Tibial artery (tissue), 4 donors: ENCODE measurements around the gene GLDC.
"Not testable (repeated sequence)": the region's sequence is repeated elsewhere in the genome, so short reads cannot be mapped to it uniquely, and the experiment has no call there.

ENCODE experiments used
- DNase-seq, 2 donors: peaks; one replicate each; pipeline ENCODE4 v3.0.0-alpha.2; 2019
- H3K27ac ChIP-seq, 2 donors: fragments of 200-600 bp; sonication (generic) in 1 of 2; 1 replicate in 1 of 2; 2 replicates in 1 of 2; pipeline ENCODE4 v1.5.1; 2018 to 2019; ENCODE audit warnings: mild to moderate bottlenecking in 1 of 2
- H3K27me3 ChIP-seq, 2 donors: fragments of 200-600 bp; sonication (generic) in 1 of 2; one replicate each; pipeline versions ENCODE4 v1.5.1 to v1.6.0; 2016 to 2019
- H3K36me3 ChIP-seq, 3 donors: fragments of 200-600 bp; sonication (generic) in 2 of 3; one replicate each; pipeline ENCODE4 v1.5.1; 2016 to 2019; ENCODE audit warnings: mild to moderate bottlenecking in 2 of 3
- H3K4me1 ChIP-seq, 4 donors: fragments of 200-600 bp; sonication (generic) in 2 of 4; 1 replicate in 3 of 4; 2 replicates in 1 of 4; pipeline ENCODE4 v1.5.1; 2016 to 2019
- H3K4me3 ChIP-seq, 2 donors: fragments of 200-600 bp; sonication (generic) in 1 of 2; 1 replicate in 1 of 2; 2 replicates in 1 of 2; pipeline ENCODE4 v1.5.1; 2018 to 2019; ENCODE audit warnings: mild to moderate bottlenecking in 2 of 2
- H3K9me3 ChIP-seq, 3 donors: fragments of 200-600 bp; sonication (generic) in 1 of 3; one replicate each; pipeline ENCODE4 v1.5.1; 2016 to 2019
- intact Hi-C: fragments of 100-400 bp; cut with DNase I; formaldehyde crosslinking; loops from one replicate; pipeline ENCODE4 v1.15.0; 2023; ENCODE audit warnings: low total_unique reads
- TF ChIP-seq, protein P1 (sequence below), 2 experiments: fragments of 200-600 bp in 1 of 2; fragments of 450-650 bp in 1 of 2; IDR thresholded peaks; one replicate each; pipeline ENCODE4 v1.5.1; 2017 to 2019; ENCODE audit warnings: antibody characterized with exemption in 2 of 2, mild to moderate bottlenecking in 1 of 2, moderate library complexity in 1 of 2

Gene GLDC

DNA sequence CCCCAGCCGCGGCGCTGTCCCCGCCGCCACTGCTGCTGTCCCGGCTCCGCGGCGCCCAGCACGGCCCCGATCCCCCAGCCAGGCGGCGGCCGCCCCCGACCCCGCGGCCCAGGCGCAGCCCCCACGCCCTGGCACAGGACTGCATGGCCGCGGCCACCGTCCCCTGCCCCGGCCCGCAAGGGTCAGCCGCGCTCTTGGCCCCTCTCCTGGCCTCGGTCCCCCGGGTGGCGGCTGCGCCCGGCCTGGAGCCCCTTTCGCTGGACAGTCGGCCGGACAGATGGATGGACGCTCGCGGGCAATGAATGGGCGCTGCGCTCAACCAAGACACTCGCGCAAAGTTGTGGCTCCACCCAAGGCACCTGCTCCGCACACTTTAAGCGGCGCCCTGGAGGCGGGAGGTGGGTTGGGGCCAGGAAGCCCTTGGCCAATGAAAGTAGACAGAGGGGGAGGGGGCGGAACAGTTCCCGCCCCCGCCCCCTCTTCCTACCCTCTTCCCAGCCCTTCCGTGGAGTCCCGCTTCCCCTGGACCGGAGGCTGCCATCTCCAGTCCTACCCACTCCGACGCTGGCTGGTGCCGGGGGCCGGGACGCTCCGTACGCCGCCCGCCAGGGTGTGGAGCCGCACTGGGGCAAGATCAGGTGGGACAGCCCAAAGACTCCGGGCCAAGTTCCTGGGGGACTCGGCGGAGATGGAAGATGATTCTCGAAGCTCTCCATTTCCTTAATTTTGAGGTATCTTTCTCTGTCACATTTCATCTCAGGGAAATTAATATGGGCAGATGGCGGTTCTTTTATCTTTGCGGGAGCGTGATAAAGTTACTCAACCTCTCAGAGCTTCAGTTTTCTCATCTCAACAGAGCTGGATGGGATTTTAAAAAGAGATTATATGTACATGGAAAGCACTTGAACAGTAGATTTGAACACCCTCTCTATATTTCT lies at the start of gene GLDC:
GLDC (minus strand) TSS at position 375 of the 938 bp plus-strand sequence; CDS start at position 145, 230 bp downstream.
- intact Hi-C loops, result no loop called here
- TF ChIP-seq, protein P1, sequence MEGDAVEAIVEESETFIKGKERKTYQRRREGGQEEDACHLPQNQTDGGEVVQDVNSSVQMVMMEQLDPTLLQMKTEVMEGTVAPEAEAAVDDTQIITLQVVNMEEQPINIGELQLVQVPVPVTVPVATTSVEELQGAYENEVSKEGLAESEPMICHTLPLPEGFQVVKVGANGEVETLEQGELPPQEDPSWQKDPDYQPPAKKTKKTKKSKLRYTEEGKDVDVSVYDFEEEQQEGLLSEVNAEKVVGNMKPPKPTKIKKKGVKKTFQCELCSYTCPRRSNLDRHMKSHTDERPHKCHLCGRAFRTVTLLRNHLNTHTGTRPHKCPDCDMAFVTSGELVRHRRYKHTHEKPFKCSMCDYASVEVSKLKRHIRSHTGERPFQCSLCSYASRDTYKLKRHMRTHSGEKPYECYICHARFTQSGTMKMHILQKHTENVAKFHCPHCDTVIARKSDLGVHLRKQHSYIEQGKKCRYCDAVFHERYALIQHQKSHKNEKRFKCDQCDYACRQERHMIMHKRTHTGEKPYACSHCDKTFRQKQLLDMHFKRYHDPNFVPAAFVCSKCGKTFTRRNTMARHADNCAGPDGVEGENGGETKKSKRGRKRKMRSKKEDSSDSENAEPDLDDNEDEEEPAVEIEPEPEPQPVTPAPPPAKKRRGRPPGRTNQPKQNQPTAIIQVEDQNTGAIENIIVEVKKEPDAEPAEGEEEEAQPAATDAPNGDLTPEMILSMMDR (IDR thresholded peaks at IDR 0.05), result no peak
- DNase-seq, result peak in 1 of 2 donors; percentile 21
- H3K36me3 ChIP-seq, result no peaks in the 10 kb centered on the region
- H3K9me3 ChIP-seq, result no peaks in the 10 kb centered on the region
- H3K4me3 ChIP-seq, result peak within 1 kb of the TSS; percentile 43 to 52
- H3K27me3 ChIP-seq, result peaks cover 0 to 46% of the 10 kb centered on the region in 2 donors
- H3K27ac ChIP-seq, result no peak within 1 kb of the TSS
- H3K4me1 ChIP-seq, result peaks cover 0 to 23% (median 15%) of the 10 kb centered on the region in 4 donors

DNA sequence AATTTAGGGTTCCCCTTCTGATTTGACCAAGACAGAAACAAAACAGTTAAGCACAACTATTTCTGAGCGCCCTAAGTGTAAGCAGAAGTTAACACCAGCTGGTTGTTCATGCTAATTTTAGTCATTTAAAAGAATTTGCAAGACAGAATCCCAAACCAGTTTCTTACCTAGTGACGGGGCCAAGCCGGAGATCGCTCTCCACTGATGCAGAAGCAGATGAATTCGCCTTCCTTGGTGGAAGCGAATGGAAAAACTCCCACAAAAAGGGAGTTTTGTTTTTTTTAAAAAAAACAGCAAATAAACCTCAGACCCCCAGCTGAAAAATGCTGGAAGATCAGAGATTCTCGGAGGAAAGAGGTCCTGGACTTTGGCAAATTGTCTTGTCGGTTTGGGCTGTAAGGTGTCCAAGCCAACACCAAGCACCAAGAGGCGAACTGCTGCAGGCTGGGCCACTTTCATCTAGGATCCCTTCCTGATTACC lies 47.4 kb upstream of the GLDC start:
- intact Hi-C loops, result no loop called here
- Histone ChIP-seq H3K27me3 (no peaks in the 10 kb centered on the region), H3K27ac (no peak overlapping the region), H3K4me3 (no peak overlapping the region), H3K36me3 (no peaks in the 10 kb centered on the region), H3K9me3 (no peaks in the 10 kb centered on the region), H3K4me1 (no peaks in the 10 kb centered on the region)
- TF ChIP-seq, protein P1 (IDR thresholded peaks at IDR 0.05), result no peak
- DNase-seq, result no peak

DNA sequence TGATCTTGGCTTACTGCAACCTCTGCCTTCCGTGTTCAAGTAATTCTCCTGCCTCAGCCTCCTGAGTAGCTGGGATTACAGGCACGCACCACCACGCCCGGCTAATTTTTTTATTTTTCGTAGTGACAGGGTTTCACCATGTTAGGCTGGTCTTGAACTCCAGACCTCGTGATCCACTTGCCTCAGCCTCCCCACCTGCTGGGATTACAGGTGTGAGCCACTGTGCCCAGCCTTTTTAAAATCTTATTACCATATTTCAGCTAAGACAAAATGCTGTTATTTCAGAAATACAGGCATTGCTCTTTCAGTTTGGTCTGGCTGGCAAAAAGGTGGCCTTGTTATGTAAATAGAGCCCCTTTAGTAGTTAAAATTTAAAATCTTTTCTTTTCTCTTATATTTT lies 46.9 kb upstream of the GLDC start:
- no peaks in the 10 kb centered on the region for H3K4me1 ChIP-seq
- TF ChIP-seq, protein P1 (IDR thresholded peaks at IDR 0.05), result no peak
- intact Hi-C loops, result no loop called here
- no peaks in the 10 kb centered on the region for H3K9me3 ChIP-seq
- H3K27ac ChIP-seq, result no peak overlapping the region
- DNase-seq, result no peak
- no peaks in the 10 kb centered on the region for H3K27me3 ChIP-seq
- H3K36me3 ChIP-seq, result no peaks in the 10 kb centered on the region
- H3K4me3 ChIP-seq, result no peak overlapping the region

DNA sequence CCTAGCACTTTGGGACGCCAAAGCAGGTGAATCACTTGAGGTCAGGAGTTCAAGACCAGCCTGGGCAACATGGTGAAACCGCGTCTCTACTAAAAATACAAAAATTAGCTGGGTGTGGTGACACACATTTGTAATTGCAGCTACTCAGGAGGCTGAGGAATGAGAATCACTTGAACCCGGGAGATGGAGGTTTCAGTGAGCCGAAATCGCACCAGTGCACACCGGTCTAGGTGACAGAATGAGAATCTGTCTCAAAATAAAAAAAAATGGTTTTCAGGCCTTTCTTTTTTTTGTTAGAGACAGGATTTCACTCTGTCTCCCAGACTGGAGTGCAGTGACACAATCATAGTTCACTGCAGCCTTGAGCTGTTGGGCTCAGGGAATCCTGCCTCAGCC lies 45.1 kb upstream of the GLDC start:
- DNase-seq, H3K9me3 ChIP-seq, H3K27me3 ChIP-seq, intact Hi-C loops, H3K27ac ChIP-seq, H3K4me1 ChIP-seq, H3K36me3 ChIP-seq, H3K4me3 ChIP-seq: not testable (repeated sequence)

DNA sequence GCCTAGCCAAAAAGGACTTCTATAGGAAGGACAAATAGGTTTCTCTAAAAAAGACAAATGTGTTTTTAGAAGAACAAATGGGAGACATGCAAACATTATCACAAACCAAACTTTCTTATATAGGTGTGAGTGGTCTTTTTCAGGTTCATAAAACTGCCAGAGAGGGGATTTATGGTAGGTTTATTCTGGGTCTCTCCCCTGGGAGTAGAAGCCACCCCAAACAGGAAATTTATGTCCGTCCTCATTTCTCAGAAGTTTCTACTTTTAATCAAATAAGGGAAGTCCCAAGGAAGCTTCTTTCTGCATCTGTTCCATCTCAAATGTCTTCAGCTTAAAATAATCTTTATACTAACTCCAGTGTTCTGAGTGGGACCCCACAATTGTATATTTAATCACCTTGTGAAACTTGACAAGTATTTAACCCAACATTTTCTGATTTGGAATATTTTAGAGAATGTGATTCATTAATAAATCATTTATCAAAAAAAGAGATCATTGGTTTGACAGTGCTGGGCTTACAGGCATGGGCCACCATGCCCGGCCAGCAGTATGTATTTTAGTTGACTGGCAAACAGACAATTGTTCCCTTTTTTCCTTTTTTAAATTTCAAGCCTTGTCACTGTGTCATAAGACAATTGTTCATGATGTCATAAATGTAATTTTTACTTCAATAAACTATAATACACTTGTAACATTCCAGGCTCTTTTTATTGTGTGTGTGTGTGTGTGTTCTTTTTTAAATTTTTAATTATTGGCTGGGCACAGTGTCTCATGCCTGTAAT lies 44.6 kb upstream of the GLDC start:
- TF ChIP-seq, protein P1 (IDR thresholded peaks at IDR 0.05), result no peak
- intact Hi-C loops, result no loop called here

More for the DNA sequence above, 44.6 kb upstream of the GLDC start:
- H3K36me3 ChIP-seq, result no peaks in the 10 kb centered on the region
- no peaks in the 10 kb centered on the region for H3K27me3 ChIP-seq
- no peak for DNase-seq
- H3K4me1 ChIP-seq, result peaks cover 0 to 6% (median 2%) of the 10 kb centered on the region in 4 donors
- H3K9me3 ChIP-seq, result no peaks in the 10 kb centered on the region
- H3K4me3 ChIP-seq, result no peak overlapping the region
- H3K27ac ChIP-seq, result no peak overlapping the region
